HAP-1 (cell line): ENCODE measurements around the gene MAJIN.

Source experiments
- DNase-seq, 2 experiments: peaks; one replicate each; pipeline ENCODE4 v3.0.0-alpha.2; 2016 to 2020; ENCODE audit warnings: low spot score in 2 of 2
- H3K27me3 ChIP-seq: fragments of 250-450 bp; sonication (Bioruptor Pico); 2 replicates; pipeline ENCODE4 v1.5.1; 2020; ENCODE audit warnings: low read depth, mild to moderate bottlenecking, moderate library complexity
- H3K36me3 ChIP-seq: fragments of 250-450 bp; sonication (Bioruptor Pico); replicated peaks from 2 replicates; pipeline ENCODE4 v1.5.1; 2020; ENCODE audit warnings: mild to moderate bottlenecking
- H3K4me1 ChIP-seq: fragments of 250-450 bp; sonication (Bioruptor Pico); 2 replicates; pipeline ENCODE4 v1.5.1; 2020; ENCODE audit warnings: mild to moderate bottlenecking
- H3K4me3 ChIP-seq: fragments of 250-450 bp; sonication (Bioruptor Pico); 2 replicates; pipeline ENCODE4 v1.5.1; 2020; ENCODE audit warnings: mild to moderate bottlenecking, moderate library complexity
- H3K9me3 ChIP-seq: fragments of 250-450 bp; sonication (Bioruptor Pico); 2 replicates; pipeline ENCODE4 v1.5.1; 2020; ENCODE audit warnings: mild to moderate bottlenecking, moderate library complexity
- in situ Hi-C: fragments of 300-500 bp; cut with MboI; formaldehyde crosslinking; loops from 3 replicates; pipeline ENCODE4 v1.14.3; 2020; ENCODE audit warnings: low sequenced_read_pairs, inconsistent platforms, mixed read lengths

The MAJIN gene

DNA sequence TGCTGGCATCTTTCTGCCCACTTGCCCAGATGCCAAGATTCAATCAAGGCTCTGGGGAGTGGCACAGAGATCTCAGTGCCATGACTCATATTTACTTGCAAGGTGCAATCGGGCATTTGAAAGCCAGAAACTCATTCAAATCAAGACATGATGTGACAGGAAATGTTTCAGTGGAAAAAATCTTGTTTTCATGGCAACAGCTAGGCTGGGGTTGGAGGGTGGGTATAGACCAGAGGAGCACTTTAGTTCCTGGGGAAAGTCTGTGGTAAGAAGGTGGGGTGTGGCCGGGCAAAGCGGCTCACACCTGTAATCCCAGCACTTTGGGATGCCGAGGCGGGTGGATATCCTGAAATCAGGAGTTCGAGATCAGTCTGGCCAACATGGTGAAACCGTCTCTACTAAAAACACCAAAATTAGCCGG, 1.2 kb downstream of the MAJIN start:
- DNase-seq, result no peak
- Histone ChIP-seq H3K4me3 (no peak overlapping the region), H3K36me3 (no peaks in the 10 kb centered on the region), H3K27me3 (no peaks in the 10 kb centered on the region), H3K4me1 (no peaks in the 10 kb centered on the region), H3K9me3 (no peaks in the 10 kb centered on the region)
- in situ Hi-C loops, result no loop called here

DNA sequence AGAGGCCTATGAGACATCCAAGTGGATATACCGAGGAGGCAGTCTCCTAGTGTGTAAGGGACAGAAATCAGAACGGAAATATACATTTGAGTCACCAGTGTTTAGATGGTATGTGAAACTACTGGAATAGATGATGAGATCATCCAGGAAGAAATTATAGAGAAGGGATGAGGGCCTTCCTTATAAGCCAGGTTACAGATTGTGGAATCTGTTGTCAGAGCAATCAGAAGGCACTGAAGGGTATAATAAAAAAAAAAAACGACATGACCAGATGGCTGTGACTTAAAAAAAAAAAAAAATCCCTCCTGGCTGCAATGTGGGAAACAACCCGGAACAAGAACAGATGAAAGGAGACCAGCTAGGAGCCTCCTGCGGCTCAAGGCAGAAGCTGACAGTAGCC, 2.7 kb downstream of the MAJIN start:
- Histone ChIP-seq H3K36me3 (no peaks in the 10 kb centered on the region), H3K27me3 (no peaks in the 10 kb centered on the region), H3K4me3 (no peak overlapping the region), H3K4me1 (no peaks in the 10 kb centered on the region), H3K9me3 (no peaks in the 10 kb centered on the region)
- in situ Hi-C loops, result no loop called here
- DNase-seq, result no peak

DNA sequence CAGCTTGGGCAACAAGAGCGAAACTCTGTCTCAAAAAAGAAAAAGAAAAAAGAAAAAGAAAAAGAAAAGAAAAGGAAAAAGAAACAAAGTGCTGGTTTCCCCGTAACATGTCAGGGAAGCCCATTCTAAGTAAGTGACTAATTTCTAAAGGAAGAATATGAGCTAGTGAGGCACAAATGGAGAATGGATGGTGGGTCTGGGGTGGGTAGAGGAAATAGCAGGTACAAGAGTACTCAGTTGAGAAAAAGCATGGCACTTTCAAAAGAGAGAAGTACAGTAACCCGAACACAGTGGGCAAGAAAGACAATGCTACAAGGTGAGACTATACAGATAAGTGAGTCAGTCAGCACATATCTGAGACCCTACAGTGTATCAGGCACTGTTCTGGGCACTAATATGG, 4.5 kb downstream of the MAJIN start:
- no peaks in the 10 kb centered on the region for H3K9me3 ChIP-seq
- H3K4me1 ChIP-seq, result no peaks in the 10 kb centered on the region
- in situ Hi-C loops, result no loop called here
- H3K4me3 ChIP-seq, result no peak overlapping the region
- H3K36me3 ChIP-seq, result no peaks in the 10 kb centered on the region
- H3K27me3 ChIP-seq, result no peaks in the 10 kb centered on the region
- DNase-seq, result no peak

DNA sequence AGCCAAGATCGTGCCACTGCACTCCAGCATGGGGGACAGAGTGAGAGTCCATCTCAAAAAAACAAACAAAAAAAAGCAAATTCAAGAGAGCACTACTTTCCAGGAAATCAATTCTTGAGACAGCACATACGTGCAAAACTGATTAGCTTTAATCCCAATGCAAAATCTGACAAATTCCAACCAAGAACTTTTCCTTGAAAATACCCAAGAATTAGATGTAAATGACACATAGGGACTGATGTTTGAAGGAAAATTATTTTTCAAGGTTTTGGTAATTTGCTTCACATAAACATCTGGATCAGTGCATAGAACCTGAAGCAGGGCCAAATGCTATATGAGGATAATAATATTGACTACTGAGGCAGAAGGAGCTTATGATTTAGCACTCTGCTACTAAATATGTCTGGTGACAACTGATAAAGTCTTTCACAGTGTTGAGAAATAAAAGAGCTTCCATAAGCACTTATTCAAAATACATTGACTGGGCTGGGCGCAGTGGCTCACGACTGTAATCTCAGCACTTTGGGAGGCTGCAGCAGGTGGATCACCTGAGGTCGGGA, 8.8 kb downstream of the MAJIN start:
- Histone ChIP-seq H3K9me3 (no peaks in the 10 kb centered on the region), H3K4me1 (no peaks in the 10 kb centered on the region), H3K4me3 (no peak overlapping the region), H3K27me3 (no peaks in the 10 kb centered on the region), H3K36me3 (no peaks in the 10 kb centered on the region)
- no peak for DNase-seq
- in situ Hi-C loops, result no loop called here

DNA sequence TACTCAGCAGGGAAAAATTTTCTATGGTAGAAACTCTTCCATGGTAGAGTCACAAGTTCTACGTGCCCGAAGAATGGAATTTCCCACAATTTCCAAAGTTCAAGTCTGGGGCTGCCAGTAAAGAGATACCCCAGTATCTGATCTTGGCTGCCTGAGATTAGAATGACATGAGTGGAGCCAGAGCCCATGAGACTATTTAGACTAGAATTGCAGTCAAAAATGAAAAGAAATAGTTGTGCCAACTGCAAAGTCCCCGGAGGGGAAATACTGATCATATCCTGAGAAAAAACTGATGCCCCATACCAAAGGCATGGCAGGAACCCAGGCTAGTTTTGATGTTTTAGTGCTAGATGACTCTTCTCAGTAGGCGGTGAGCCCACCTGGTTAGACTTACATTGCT, 11.2 kb downstream of the MAJIN start:
- no peaks in the 10 kb centered on the region for H3K36me3 ChIP-seq
- H3K4me1 ChIP-seq, result no peaks in the 10 kb centered on the region
- in situ Hi-C loops, result no loop called here
- no peaks in the 10 kb centered on the region for H3K27me3 ChIP-seq
- no peak overlapping the region for H3K4me3 ChIP-seq
- no peaks in the 10 kb centered on the region for H3K9me3 ChIP-seq
- DNase-seq, result no peak

DNA sequence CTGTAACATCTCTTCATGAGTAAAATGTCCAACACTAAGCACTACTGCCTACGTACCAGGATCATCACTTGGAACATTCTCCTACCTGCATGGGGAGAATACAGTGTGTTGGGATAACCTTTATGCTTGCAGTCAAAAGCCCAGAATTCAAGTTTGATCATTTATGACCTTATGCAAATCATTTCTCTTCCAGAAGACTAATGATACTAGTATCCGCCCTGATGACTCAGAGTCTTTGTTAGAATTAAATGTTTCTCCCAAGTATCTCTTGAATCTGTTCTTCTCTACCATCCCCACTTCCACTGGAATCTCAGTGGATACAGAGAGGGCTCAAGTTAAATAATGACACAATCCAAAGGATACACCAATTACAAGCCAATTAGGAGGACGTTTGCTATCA, 12.4 kb downstream of the MAJIN start:
- DNase-seq, result no peak
- H3K36me3 ChIP-seq, result no peaks in the 10 kb centered on the region
- in situ Hi-C loops, result no loop called here
- no peaks in the 10 kb centered on the region for H3K9me3 ChIP-seq
- H3K4me3 ChIP-seq, result no peak overlapping the region
- H3K27me3 ChIP-seq, result peaks cover 6% of the 10 kb centered on the region; the same call in 1 of the 2 replicates
- no peaks in the 10 kb centered on the region for H3K4me1 ChIP-seq

DNA sequence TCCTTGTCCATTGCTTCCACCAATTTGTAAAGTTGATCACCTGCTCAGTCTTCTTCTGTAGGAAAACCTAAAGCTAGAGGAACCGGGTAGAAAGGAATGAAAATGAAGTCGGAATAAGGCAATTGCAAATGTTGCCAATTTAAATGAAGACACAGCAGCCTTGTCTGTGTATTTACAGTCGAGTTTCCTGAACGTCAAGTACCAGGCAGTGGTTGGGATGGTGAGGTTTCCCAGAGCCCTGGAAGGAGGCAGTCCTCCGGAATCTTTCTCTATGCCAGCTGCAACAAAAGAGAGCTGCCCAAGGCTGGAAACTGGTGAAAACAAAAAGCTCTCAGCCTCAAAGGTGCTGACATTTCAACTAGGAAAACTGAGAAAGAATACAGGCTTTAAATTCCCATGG, 17.7 kb downstream of the MAJIN start:
- Histone ChIP-seq H3K9me3 (no peaks in the 10 kb centered on the region), H3K4me3 (no peak overlapping the region), H3K27me3 (peaks cover 14% of the 10 kb centered on the region), H3K4me1 (no peaks in the 10 kb centered on the region), H3K36me3 (no peaks in the 10 kb centered on the region)
- no peak for DNase-seq
- in situ Hi-C loops, result no loop called here

DNA sequence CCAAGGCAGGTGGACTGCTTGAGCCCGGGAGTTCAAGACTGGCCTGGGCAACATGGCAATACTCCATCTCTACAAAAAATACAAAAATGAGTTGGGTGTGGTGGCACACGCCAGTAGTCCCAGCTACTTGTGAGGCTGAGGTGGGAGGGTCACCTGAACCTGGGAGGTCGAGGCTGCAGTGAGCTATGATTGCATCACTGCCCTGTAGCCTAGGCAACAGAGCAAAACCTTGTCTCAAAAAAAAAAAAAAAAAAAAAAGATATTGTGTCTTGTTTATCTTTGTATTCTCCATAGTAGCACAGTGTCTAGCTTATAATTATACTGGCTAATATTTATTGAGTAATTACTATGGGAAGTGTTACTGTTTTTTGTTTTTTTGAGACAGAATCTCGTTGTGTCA, 20.4 kb downstream of the MAJIN start:
- Histone ChIP-seq H3K4me1 (no peaks in the 10 kb centered on the region), H3K36me3 (no peaks in the 10 kb centered on the region), H3K27me3 (peaks cover 14% of the 10 kb centered on the region), H3K9me3 (no peaks in the 10 kb centered on the region), H3K4me3 (no peak overlapping the region)
- in situ Hi-C loops, result no loop called here
- DNase-seq, result no peak

DNA sequence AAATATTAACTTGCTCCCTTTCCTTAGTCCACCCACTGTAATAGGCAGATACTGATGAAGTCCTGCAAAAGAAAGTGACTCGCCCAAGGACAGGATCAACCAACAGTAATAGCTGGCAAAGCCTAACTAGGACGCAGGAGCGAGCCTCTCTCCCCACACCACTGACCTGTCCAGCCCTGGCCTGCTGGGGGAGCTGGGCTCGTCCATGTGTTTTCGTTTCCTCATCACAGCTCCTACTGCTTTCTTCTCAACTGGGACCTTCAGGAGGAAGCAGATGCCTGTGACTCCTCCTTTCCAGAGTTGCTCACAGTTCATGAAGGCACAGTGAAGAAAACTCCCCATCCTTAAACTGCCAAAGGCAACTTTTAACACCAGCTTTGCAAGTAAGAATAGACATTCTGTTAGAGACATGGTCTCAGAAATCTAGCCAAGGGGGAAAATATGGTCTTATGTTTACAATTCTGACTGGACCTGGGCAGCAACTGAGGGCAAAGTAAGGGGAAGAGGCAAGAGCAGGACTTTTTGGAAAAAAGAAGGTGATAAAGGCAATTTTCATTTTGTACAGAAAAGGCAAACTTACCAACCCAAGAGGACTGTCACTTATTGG, 24.6 kb downstream of the MAJIN start:
- H3K9me3 ChIP-seq, result no peaks in the 10 kb centered on the region
- no peak overlapping the region for H3K4me3 ChIP-seq
- no peak for DNase-seq
- H3K27me3 ChIP-seq, result peaks cover 5% of the 10 kb centered on the region; the same call in 1 of the 2 replicates
- no peaks in the 10 kb centered on the region for H3K4me1 ChIP-seq
- in situ Hi-C loops, result no loop called here
- no peaks in the 10 kb centered on the region for H3K36me3 ChIP-seq

DNA sequence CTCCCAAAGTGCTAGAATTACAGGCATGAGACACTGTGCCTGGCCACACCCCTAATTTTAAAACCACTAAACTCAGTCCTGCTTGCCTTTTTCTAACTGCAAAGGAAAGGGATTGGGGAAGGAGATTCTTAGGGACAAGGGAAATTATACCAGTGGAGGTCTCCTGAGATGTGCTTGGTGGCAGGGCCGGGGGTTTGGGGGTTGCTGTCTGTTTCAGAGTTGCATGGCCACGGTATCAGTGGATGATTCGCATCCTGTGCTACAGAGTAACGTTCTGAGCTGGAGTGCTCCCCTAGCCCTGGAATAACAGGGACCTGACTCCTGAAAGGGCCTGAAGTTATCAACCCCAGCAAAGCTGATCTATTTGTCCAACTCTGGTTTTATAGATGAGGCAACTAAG, 35.4 kb downstream of the MAJIN start:
- no peak for DNase-seq
- Histone ChIP-seq H3K36me3 (no peaks in the 10 kb centered on the region), H3K9me3 (no peaks in the 10 kb centered on the region), H3K27me3 (no peaks in the 10 kb centered on the region), H3K4me3 (no peak overlapping the region), H3K4me1 (no peaks in the 10 kb centered on the region)
- in situ Hi-C loops, result no loop called here

DNA sequence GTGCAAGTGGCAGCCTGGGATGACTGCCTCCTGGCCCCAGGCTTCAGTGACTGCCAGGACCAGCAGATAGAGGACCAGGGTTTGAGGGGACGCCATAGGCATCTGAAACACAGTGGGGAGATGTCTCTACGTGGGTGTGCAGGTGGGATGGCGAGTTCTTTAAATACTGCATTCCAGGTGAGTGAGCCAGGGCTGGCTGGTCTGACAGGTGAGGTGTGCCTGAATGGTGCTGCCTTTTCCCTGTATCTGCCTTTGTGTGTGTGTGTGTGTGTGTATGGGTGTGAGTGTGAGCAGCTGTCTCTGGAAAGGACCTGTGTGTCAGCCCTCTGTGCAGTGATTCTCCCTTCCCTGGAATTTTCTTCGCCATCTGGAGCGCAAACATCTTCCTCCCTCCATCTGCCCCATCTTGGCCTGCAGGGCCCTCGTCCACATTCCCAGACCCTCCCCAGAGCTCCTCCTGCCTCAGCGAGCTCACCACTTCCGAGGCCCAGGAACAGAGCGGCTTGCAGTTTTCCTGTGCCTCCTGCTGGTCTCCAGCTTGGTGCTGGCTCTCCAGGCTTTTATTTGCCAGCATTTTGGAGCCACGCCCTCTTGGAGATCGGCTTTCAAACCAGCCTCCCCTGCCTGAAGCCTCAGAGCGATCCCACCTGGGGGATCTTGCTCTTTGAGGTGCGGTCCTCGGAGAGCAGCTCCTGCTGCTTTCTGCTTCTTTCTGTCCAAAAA, 36.4 kb downstream of the MAJIN start, which contains the start of gene GPHA2:
Gene GPHA2, minus strand, starts transcription at position 535 of the 723 bp plus-strand sequence. Its CDS starts 433 bp downstream, at position 102.
- Histone ChIP-seq H3K27me3 (no peaks in the 10 kb centered on the region), H3K9me3 (no peaks in the 10 kb centered on the region), H3K4me3 (no peak within 1 kb of the TSS), H3K36me3 (no peaks in the 10 kb centered on the region), H3K4me1 (no peaks in the 10 kb centered on the region)
- in situ Hi-C loops, result no loop called here
- peak in 1 of 2 experiments; percentile 44 for DNase-seq

DNA sequence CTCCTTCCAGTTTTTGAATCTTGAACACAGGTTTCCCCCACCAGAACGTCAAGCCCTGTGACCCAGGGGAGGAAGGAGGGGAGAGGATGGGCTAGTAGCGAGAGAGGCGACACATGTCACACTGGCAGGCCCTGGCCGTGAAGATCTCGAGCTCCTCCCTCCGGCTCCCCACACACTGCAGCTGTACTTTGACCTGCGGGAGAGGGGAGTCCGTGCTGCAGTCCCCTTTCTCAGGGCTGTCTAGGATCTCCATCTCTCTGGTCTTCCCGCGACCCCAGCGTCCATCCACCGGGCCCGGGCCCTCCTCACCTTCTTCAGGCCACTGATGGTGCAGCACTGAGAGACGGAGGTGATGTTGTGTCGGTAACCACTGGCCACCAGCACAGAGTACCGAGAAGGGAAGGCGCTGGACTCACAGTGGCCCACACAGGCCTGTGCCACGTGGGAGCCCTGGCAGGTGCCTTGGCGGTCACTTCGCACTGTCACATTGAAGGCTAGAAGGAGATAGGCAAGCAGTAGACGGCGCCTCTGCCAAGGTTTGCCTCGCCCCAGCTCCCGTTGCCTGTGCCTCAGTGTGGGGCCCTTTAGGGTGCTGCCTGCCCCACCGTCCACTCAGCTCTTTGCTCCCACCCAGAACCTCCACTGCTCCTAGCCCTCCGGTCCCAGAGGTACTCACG, 37.1 kb downstream of the MAJIN start:
- no peaks in the 10 kb centered on the region for H3K27me3 ChIP-seq
- no peaks in the 10 kb centered on the region for H3K4me1 ChIP-seq
- in situ Hi-C loops, result no loop called here
- no peak overlapping the region for H3K4me3 ChIP-seq
- no peaks in the 10 kb centered on the region for H3K36me3 ChIP-seq
- H3K9me3 ChIP-seq, result no peaks in the 10 kb centered on the region
- no peak for DNase-seq

DNA sequence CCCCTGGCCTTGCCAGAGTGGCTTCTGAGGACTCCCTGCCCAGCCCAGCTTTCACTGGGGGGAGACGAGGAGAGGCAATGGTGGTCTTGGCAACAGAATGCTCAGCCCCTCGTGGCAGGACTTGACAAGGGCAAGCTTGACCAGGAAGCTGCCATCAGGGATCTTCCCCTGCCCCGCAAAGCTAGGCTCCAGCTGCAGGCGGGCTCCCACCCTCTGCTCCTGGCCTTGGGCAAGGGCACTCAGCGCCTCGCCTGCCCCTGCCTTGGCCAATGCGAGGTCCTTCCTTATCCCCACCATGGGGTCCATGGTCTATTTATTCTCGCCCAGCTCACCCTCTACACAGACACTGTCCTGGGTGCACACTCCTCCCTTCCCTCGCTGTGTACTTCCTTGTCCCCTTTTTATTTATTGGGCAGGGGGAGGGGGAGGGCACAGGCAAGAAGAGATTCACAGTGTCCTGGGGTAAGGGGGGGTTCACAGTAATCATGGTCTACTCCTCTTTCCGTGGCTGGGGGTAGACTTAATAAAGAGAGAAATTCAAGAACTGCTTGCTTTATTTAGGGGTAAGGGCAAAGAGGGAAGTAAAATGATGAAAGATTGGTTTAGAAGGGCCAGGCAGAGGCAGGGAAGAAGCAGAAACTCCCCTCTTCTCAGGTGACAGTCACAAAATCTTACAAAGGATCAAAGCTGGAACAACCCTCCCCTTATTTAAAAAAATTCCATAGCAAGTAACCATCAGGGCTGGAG, 37.8 kb downstream of the MAJIN start:
- in situ Hi-C loops, result no loop called here
- Histone ChIP-seq H3K27me3 (no peaks in the 10 kb centered on the region), H3K36me3 (no peaks in the 10 kb centered on the region), H3K4me1 (no peaks in the 10 kb centered on the region), H3K4me3 (no peak overlapping the region), H3K9me3 (no peaks in the 10 kb centered on the region)
- no peak for DNase-seq
